Heart left ventricle (tissue), 16 donors: Measurements from ENCODE around the gene PALM3. TPM values are rescaled to one million over a fixed set of nuclear protein-coding genes. Genes with fewer than 3 reads are reported as not detected.

ENCODE experiments used
- ATAC-seq, 4 donors: fragments of 200-7000 bp; cut with Tn5 transposase; one replicate each; pipeline ENCODE4 v1.9.1; 2020 to 2022; ENCODE audit warnings: moderate library complexity in 4 of 4, mild to moderate bottlenecking in 3 of 4, moderate number of reproducible peaks in 1 of 4
- DNase-seq, 5 donors: peaks; one replicate each; pipeline ENCODE4 v3.0.0-alpha.2; 2020
- H3K27ac ChIP-seq, 12 donors: fragments of 200-600 bp; sonication (generic) in 4 of 12; one replicate each; pipeline versions ENCODE4 v1.5.0 to v1.8.0; 2016 to 2022; ENCODE audit warnings: mild to moderate bottlenecking in 2 of 12
- H3K27me3 ChIP-seq, 9 donors: fragments of 200-600 bp; sonication (generic) in 2 of 9; one replicate each; pipeline versions ENCODE4 v1.5.1 to v1.8.0; 2016 to 2022; ENCODE audit warnings: mild to moderate bottlenecking in 3 of 9
- H3K36me3 ChIP-seq, 9 donors: fragments of 200-600 bp; sonication (generic) in 2 of 9; one replicate each; pipeline versions ENCODE4 v1.5.0 to v1.8.0; 2018 to 2022; ENCODE audit warnings: mild to moderate bottlenecking in 2 of 9
- H3K4me1 ChIP-seq, 12 donors: fragments of 200-600 bp; sonication (generic) in 4 of 12; one replicate each; pipeline versions ENCODE4 v1.5.0 to v1.8.0; 2016 to 2022; ENCODE audit warnings: mild to moderate bottlenecking in 3 of 12
- H3K4me3 ChIP-seq, 12 donors: fragments of 200-600 bp; sonication (generic) in 4 of 12; one replicate each; pipeline versions ENCODE4 v1.5.0 to v1.8.0; 2017 to 2022; ENCODE audit warnings: mild to moderate bottlenecking in 9 of 12, moderate library complexity in 4 of 12
- H3K9me3 ChIP-seq, 12 donors: fragments of 200-600 bp; sonication (generic) in 4 of 12; one replicate each; pipeline versions ENCODE4 v1.5.0 to v1.8.0; 2016 to 2022; ENCODE audit warnings: mild to moderate bottlenecking in 1 of 12
- CTCF ChIP-seq, 12 donors: fragments of 200-600 bp; sonication (generic) in 4 of 12; IDR thresholded peaks; one replicate each; pipeline versions ENCODE4 v1.5.0 to v1.8.0; 2018 to 2022; ENCODE audit warnings: antibody characterized with exemption in 12 of 12, mild to moderate bottlenecking in 5 of 12
- POLR2A ChIP-seq, 2 donors: fragments of 450-650 bp; IDR thresholded peaks; one replicate each; pipeline ENCODE4 v1.6.1; 2017; ENCODE audit warnings: antibody characterized with exemption in 2 of 2, mild to moderate bottlenecking in 2 of 2, moderate library complexity in 2 of 2
- WGBS, 4 donors: extraction: QIAGEN DNeasy Blood & Tissue Kit in 2 of 4; methylation state at CpG; one replicate each; pipeline versions ENCODE4 v1.1.5 to v1.1.7; 2013 to 2018; 5-methylcytosine and 5-hydroxymethylcytosine counted together
- intact Hi-C, 10 donors: fragments of 100-400 bp; cut with DNase I; formaldehyde crosslinking; loops; one replicate each; pipeline versions ENCODE4 v1.11.1 to v1.14.2; 2022
- polyA plus RNA-seq, 2 donors: library from polyadenylated mRNA; stranded (reverse); fragments of 200-250 nt; gene quantifications; one replicate each; pipeline ENCODE4 v1.2.3, GENCODE V29; 2013
- total RNA-seq, 9 donors: library from RNA; depleted of rRNA in 2 of 9; stranded (reverse); fragments of >200 nt in 2 of 9; fragmentation: NEBNext Ultra II Directional in 3 of 9; extraction: Animal tissue kit (Norgen Biotek cat#: 25700) in 3 of 9; gene quantifications; one replicate each; pipeline versions ENCODE4 v1.1.0 to v1.2.4, GENCODE V29; 2016 to 2023
- donor health status: ischemic (EF 13 %, LVEDD 7.1; RV severe dilation, severe dysfunction).
- donor health status: healthy with polysubstance abuse.
- donor health status: DM: no; HTN: yes; CAD: no.
- donor health status: DM: no; HTN: no; CAD: no.
- donor health status: ischemic (EF 25% LVEDD 6.9; RV normal size, moderate dysfunction).
- donor health status: ischemic (EF 25% LVEDD 5.7; RV mildly dilated, moderate dysfunction).
- donor health status: healthy.
- donor health status: DM: yes; HTN: yes; CAD: no.
- donor health status: ischemic (EF 35%, LVEDD 5.7; RV mildly dilated, moderate dysfunction).
- donor health status: nonischemic (EF 11% LVEDD 7.7; RV severe dilation, severe dysfunction).
- donor health status: DM: yes; HTN: yes; CAD: no.
- donor health status: PGD.
- donor health status: ischemic (EF 29% LVEDD 5.4; RV normal size, mild dysfunction).
- donor health status: nonischemic (EF 23%, LVEDD 6.1; RV moderate dilation, normal function).

The PALM3 gene
- total and polyA plus RNA-seq, 11 donors: 0.06 to 0.60 (median 0.30) TPM; not detected in 6

GRCh38 chr19:14091081-14091812, 29.4 kb upstream of the PALM3 start:
- Histone ChIP-seq H3K27me3 (no peaks in the 10 kb centered on the region), H3K36me3 (peaks cover 0 to 35% (median 20%) of the 10 kb centered on the region in 9 donors), H3K4me1 (peaks cover 0 to 19% (median 12%) of the 10 kb centered on the region in 12 donors), H3K27ac (peak overlapping the region; percentile 89 to 99 (median 96)), H3K9me3 (peaks cover 0 to 13% (median 7%) of the 10 kb centered on the region in 12 donors), H3K4me3 (peak overlapping the region; percentile 61 to 96 (median 88))
- TF ChIP-seq POLR2A (IDR thresholded peaks at IDR 0.05) (peak; percentile 12 to 92), CTCF (IDR thresholded peaks at IDR 0.05) (peak in 7 of 12 donors; percentile 13 to 51 (median 31))
- intact Hi-C loops: no loop called here
- DNase-seq: peak in 2 of 5 donors; percentile 56 to 90
- ATAC-seq: peak; percentile 57 to 87 (median 80)
- WGBS, 4 donors: 0 to 2% (median 1%) methylated on average over 17 to 72 of the region's 72 CpGs

- H3K4me3 ChIP-seq: peak within 1 kb of the TSS; percentile 61 to 96 (median 88)
- peaks cover 0 to 13% (median 7%) of the 10 kb centered on the region in 12 donors for H3K9me3 ChIP-seq
- peaks cover 0 to 19% (median 12%) of the 10 kb centered on the region in 12 donors for H3K4me1 ChIP-seq
- peaks cover 0 to 29% (median 19%) of the 10 kb centered on the region in 9 donors for H3K36me3 ChIP-seq
- peak; percentile 94 to 97 (median 94) for DNase-seq
- ATAC-seq: peak; percentile 67 to 74 (median 72)
- 1 to 2% (median 1%) methylated on average over 24 to 57 of the region's 65 CpGs for WGBS, 4 donors
- TF ChIP-seq POLR2A (IDR thresholded peaks at IDR 0.05) (no peak), CTCF (IDR thresholded peaks at IDR 0.05) (no peak)
- no peaks in the 10 kb centered on the region for H3K27me3 ChIP-seq
- intact Hi-C loops: loop anchor here in 1 of 10 donors (1.0 kb wide), 1 partner anchor 47 kb away; no protein-coding TSS in a partner anchor
- peak within 1 kb of the TSS; percentile 89 to 99 (median 96) for H3K27ac ChIP-seq
Observed at GRCh38 chr19:14090509-14091080, 28.7 kb upstream of the PALM3 start, which contains the start of gene SAMD1. SAMD1 (minus strand) TSS chr19:14090751.

GRCh38 chr19:14089662-14090508, 28.0 kb upstream of the PALM3 start:
- ATAC-seq (peak in 1 of 4 donors; percentile 9), DNase-seq (peak in 4 of 5 donors; percentile 53 to 86 (median 70))
- H3K4me3 ChIP-seq: peak overlapping the region; percentile 37 to 96 (median 88)
- peaks cover 0 to 28% (median 18%) of the 10 kb centered on the region in 9 donors for H3K36me3 ChIP-seq
- 0 to 1% (median 0%) methylated on average over 19 to 142 of the region's 142 CpGs for WGBS, 4 donors
- no peaks in the 10 kb centered on the region for H3K27me3 ChIP-seq
- H3K27ac ChIP-seq: peak overlapping the region; percentile 23 to 99 (median 96)
- H3K4me1 ChIP-seq: peaks cover 0 to 19% (median 12%) of the 10 kb centered on the region in 12 donors
- intact Hi-C loops: loop anchor here in 2 of 10 donors (1.0 to 10.0 kb wide), 2 partner anchors 47 to 315 kb away; partner anchors contain the start of gene C19orf53 (in 1 of the 2)
- TF ChIP-seq CTCF (IDR thresholded peaks at IDR 0.05) (peak in 2 of 12 donors; percentile 21 to 31), POLR2A (IDR thresholded peaks at IDR 0.05) (no peak)
- H3K9me3 ChIP-seq: peaks cover 0 to 13% (median 7%) of the 10 kb centered on the region in 12 donors
